H9 (cell line): ENCODE data around the gene ADCY5. TPM values are rescaled to one million over a fixed set of nuclear protein-coding genes. Genes with fewer than 3 reads are reported as not detected.

Experiments
- DNase-seq: peaks from one replicate; pipeline ENCODE4 v3.0.0-alpha.2; 2017
- H2AFZ ChIP-seq: one replicate; pipeline ENCODE4 v1.6.1; 2013; ENCODE audit warnings: mild to moderate bottlenecking, low read length, control low read depth, moderate library complexity
- H2AK5ac ChIP-seq: 2 replicates; pipeline ENCODE4 v1.6.1; 2013; ENCODE audit warnings: low read length, control low read depth, mixed read lengths; ENCODE audit not compliant: insufficient read length
- H2BK120ac ChIP-seq: one replicate; pipeline ENCODE4 v1.6.1; 2013; ENCODE audit warnings: low read depth, mild to moderate bottlenecking, low read length, control low read depth, inconsistent platforms; ENCODE audit not compliant: poor library complexity, severe bottlenecking
- H2BK12ac ChIP-seq: 2 replicates; pipeline ENCODE4 v1.6.1; 2013; ENCODE audit warnings: low read length, control low read depth, mixed read lengths, low read depth; ENCODE audit not compliant: insufficient read length
- H2BK15ac ChIP-seq: 2 replicates; pipeline ENCODE4 v1.6.1; 2013; ENCODE audit warnings: low read depth, low read length, control low read depth
- H2BK20ac ChIP-seq: one replicate; pipeline ENCODE4 v1.6.1; 2013; ENCODE audit warnings: low read depth, mild to moderate bottlenecking, low read length, control low read depth, inconsistent platforms; ENCODE audit not compliant: poor library complexity, severe bottlenecking
- H2BK5ac ChIP-seq: 2 replicates; pipeline ENCODE4 v1.6.1; 2013; ENCODE audit warnings: low read length, control low read depth, mixed read lengths; ENCODE audit not compliant: insufficient read length
- H3K14ac ChIP-seq: 2 replicates; pipeline ENCODE4 v1.6.1; 2013; ENCODE audit warnings: low read length, control low read depth; ENCODE audit not compliant: insufficient read depth
- H3K18ac ChIP-seq: 2 replicates; pipeline ENCODE4 v1.6.1; 2013; ENCODE audit warnings: low read depth, mild to moderate bottlenecking, mixed read lengths, low read length, control low read depth; ENCODE audit not compliant: insufficient read length
- H3K23ac ChIP-seq: 2 replicates; pipeline ENCODE4 v1.6.1; 2013; ENCODE audit warnings: low read length, control low read depth, mixed read lengths, low read depth; ENCODE audit not compliant: insufficient read length
- H3K23me2 ChIP-seq: 2 replicates; pipeline ENCODE4 v1.6.1; 2013; ENCODE audit warnings: low read depth, mild to moderate bottlenecking, mixed read lengths, low read length, control low read depth; ENCODE audit not compliant: insufficient read length, poor library complexity, severe bottlenecking
- H3K27ac ChIP-seq: 2 replicates; pipeline ENCODE4 v1.5.1; 2013; ENCODE audit warnings: low read length, control low read depth, mixed read lengths, low read depth; ENCODE audit not compliant: insufficient read length
- H3K27me3 ChIP-seq: 2 replicates; pipeline ENCODE4 v1.6.1; 2013; ENCODE audit warnings: low read length, control low read depth, inconsistent platforms; ENCODE audit not compliant: insufficient read depth
- H3K4ac ChIP-seq: 2 replicates; pipeline ENCODE4 v1.6.1; 2013; ENCODE audit warnings: low read depth, mild to moderate bottlenecking, control low read depth, inconsistent platforms, low read length, moderate library complexity
- H3K4me1 ChIP-seq: 2 replicates; pipeline ENCODE4 v1.6.1; 2013; ENCODE audit warnings: low read length, control low read depth, inconsistent platforms; ENCODE audit not compliant: insufficient read depth
- H3K4me2 ChIP-seq: 2 replicates; pipeline ENCODE4 v1.6.1; 2013; ENCODE audit warnings: low read length, control low read depth, mixed read lengths; ENCODE audit not compliant: insufficient read length, insufficient read depth
- H3K56ac ChIP-seq: 2 replicates; pipeline ENCODE4 v1.6.1; 2013; ENCODE audit warnings: low read depth, mild to moderate bottlenecking, mixed read lengths, low read length, control low read depth; ENCODE audit not compliant: insufficient read length
- H3K79me1 ChIP-seq: 2 replicates; pipeline ENCODE4 v1.6.1; 2013; ENCODE audit warnings: low read depth, mild to moderate bottlenecking, moderate library complexity, low read length, control low read depth, inconsistent platforms; ENCODE audit not compliant: insufficient read depth, poor library complexity, severe bottlenecking
- H3K79me2 ChIP-seq: 2 replicates; pipeline ENCODE4 v1.6.1; 2013; ENCODE audit warnings: low read length, control low read depth, inconsistent platforms; ENCODE audit not compliant: insufficient read depth
- H3K9ac ChIP-seq: 2 replicates; pipeline ENCODE4 v1.6.1; 2013; ENCODE audit warnings: low read length, control low read depth, mixed read lengths; ENCODE audit not compliant: insufficient read length; ENCODE audit errors: extremely low read depth
- H3K9me3 ChIP-seq: one replicate; pipeline ENCODE4 v1.6.1; 2013; ENCODE audit warnings: low read depth, low read length, inconsistent platforms; ENCODE audit not compliant: control insufficient read depth
- H3T11ph ChIP-seq: one replicate; pipeline ENCODE4 v1.6.1; 2013; ENCODE audit warnings: mild to moderate bottlenecking, low read length, control low read depth, inconsistent platforms
- H4K20me1 ChIP-seq: one replicate; pipeline ENCODE4 v1.6.1; 2013; ENCODE audit not compliant: control insufficient read depth, insufficient read length, insufficient read depth
- H4K5ac ChIP-seq: 2 replicates; pipeline ENCODE4 v1.6.1; 2013; ENCODE audit warnings: low read depth, mild to moderate bottlenecking, mixed read lengths, low read length, control low read depth; ENCODE audit not compliant: insufficient read length
- H4K8ac ChIP-seq: replicated peaks from 2 replicates; pipeline ENCODE4 v1.6.1; 2013; ENCODE audit warnings: low read length, control low read depth, mixed read lengths, low read depth; ENCODE audit not compliant: insufficient read length
- H4K91ac ChIP-seq: 2 replicates; pipeline ENCODE4 v1.6.1; 2013; ENCODE audit warnings: low read depth, mild to moderate bottlenecking, moderate library complexity, mixed read lengths, low read length, control low read depth; ENCODE audit not compliant: insufficient read length
- H3K27ac Mint-ChIP-seq, 3 experiments: 2 replicates in 2 of 3; 3 replicates in 1 of 3; pipeline ENCODE4 v1.8.0; 2020 to 2021; ENCODE audit warnings: mixed read lengths in 3 of 3, mild to moderate bottlenecking in 1 of 3, moderate library complexity in 1 of 3
- H3K27me3 Mint-ChIP-seq: 2 replicates; pipeline ENCODE4 v1.8.0; 2021; ENCODE audit warnings: low read depth, mild to moderate bottlenecking, moderate library complexity, mixed read lengths
- H3K36me3 Mint-ChIP-seq, 3 experiments: 2 replicates in 2 of 3; 3 replicates in 1 of 3; pipeline ENCODE4 v1.8.0; 2020 to 2021; ENCODE audit warnings: low read depth in 3 of 3, mixed read lengths in 3 of 3; ENCODE audit not compliant: insufficient read depth in 1 of 3
- H3K4me1 Mint-ChIP-seq, 2 experiments: 2 replicates each; pipeline ENCODE4 v1.8.0; 2020; ENCODE audit warnings: mixed read lengths in 2 of 2
- H3K4me3 Mint-ChIP-seq, 2 experiments: 2 replicates in 1 of 2; 3 replicates in 1 of 2; pipeline ENCODE4 v1.8.0; 2020 to 2021; ENCODE audit warnings: mild to moderate bottlenecking in 2 of 2, mixed read lengths in 2 of 2, moderate library complexity in 1 of 2
- H3K9me3 Mint-ChIP-seq, 2 experiments: 2 replicates in 1 of 2; 3 replicates in 1 of 2; pipeline ENCODE4 v1.8.0; 2020; ENCODE audit warnings: mild to moderate bottlenecking in 2 of 2, mixed read lengths in 2 of 2, moderate library complexity in 1 of 2
- CTCF ChIP-seq: fragments of 200-600 bp; sonication (generic); conservative IDR thresholded peaks from 3 replicates; pipeline ENCODE4 v1.8.0; 2021; ENCODE audit warnings: antibody characterized with exemption, mild to moderate bottlenecking
- WGBS: extraction: QIAGEN DNeasy Blood & Tissue Kit; methylation state at CpG from one replicate; pipeline ENCODE4 v1.1.7; 2013; ENCODE audit warnings: missing lambda C conversion rate, low lambda C conversion rate, mixed read lengths; ENCODE audit not compliant: insufficient read length; ENCODE audit errors: extremely low coverage; 5-methylcytosine and 5-hydroxymethylcytosine counted together
- total RNA-seq: library from RNA; stranded (reverse); gene quantifications from 2 replicates; pipeline ENCODE4 v1.2.1, GENCODE V29; 2021

The ADCY5 gene
- total RNA-seq, 1 experiment from 2014 or later = 5.0 TPM

DNA sequence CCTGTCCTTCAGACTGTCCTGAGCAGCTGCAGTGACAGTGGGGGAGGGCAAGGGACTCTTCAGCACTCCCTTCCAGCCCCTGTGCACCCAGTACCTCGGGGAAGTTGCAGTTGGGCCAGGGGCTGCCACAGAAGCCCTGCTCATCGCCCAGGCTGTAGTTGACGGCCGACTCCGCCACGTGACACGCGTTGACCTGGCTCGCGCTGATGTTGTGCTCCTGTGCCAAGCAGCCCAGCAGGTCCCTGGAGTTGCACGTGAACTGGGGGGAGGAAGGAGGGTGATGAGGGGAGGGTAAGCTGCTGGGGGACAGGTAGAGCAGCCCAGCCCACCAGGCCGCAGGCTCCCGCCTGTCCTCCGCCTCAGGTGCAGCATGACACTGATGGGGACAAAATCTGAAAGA lies 145.9 kb downstream of the ADCY5 start:
- no peak overlapping the region for H2BK12ac ChIP-seq
- no peak for DNase-seq
- H2AFZ ChIP-seq = no peak overlapping the region
- Mint-ChIP-seq H3K9me3 (no peaks in the 10 kb centered on the region; a peak in 1 of 5 replicates), H3K4me1 (peaks cover 0 to 3% of the 10 kb centered on the region in 2 experiments; a peak in 1 of 4 replicates), H3K27ac (peak overlapping the region in 1 of 3 experiments; percentile 62; a peak in 1 of 7 replicates), H3K36me3 (peaks cover 14 to 24% (median 15%) of the 10 kb centered on the region in 3 experiments), H3K27me3 (no peaks in the 10 kb centered on the region), H3K4me3 (no peak overlapping the region)
- H2BK5ac ChIP-seq = no peak overlapping the region
- no peak overlapping the region for H3K18ac ChIP-seq
- no peak overlapping the region for H3K4ac ChIP-seq
- H4K8ac ChIP-seq = no peak overlapping the region
- no CpG with 5 or more reads among the region's 14 CpGs for WGBS
- peaks cover 2% of the 10 kb centered on the region for H4K20me1 ChIP-seq
- no peak overlapping the region for H4K91ac ChIP-seq
- H4K5ac ChIP-seq = no peak overlapping the region
- no peak overlapping the region for H3K23ac ChIP-seq
- H2BK15ac ChIP-seq = no peak overlapping the region
- no peak overlapping the region for H3K14ac ChIP-seq
- H2BK120ac ChIP-seq = no peak overlapping the region
- no peaks in the 10 kb centered on the region for H3K9me3 ChIP-seq
- H3K4me2 ChIP-seq = no peak overlapping the region
- H3K27ac ChIP-seq = no peak overlapping the region
- no peaks in the 10 kb centered on the region for H3K27me3 ChIP-seq
- no peak overlapping the region for H3K9ac ChIP-seq
- no peak overlapping the region for H3T11ph ChIP-seq
- no peak for TF ChIP-seq CTCF
- no peaks in the 10 kb centered on the region for H3K79me1 ChIP-seq
- no peaks in the 10 kb centered on the region for H3K23me2 ChIP-seq
- H3K79me2 ChIP-seq = no peaks in the 10 kb centered on the region
- H3K56ac ChIP-seq = no peak overlapping the region
- H2AK5ac ChIP-seq = no peak overlapping the region
- H2BK20ac ChIP-seq = no peak overlapping the region
- H3K4me1 ChIP-seq = 0 out of 2 replicates have a peak, but pooled peaks cover 2% of the 10 kb centered on the region
